H1 (cell line): ENCODE measurements around the gene MGLL. TPM values are rescaled to one million over a fixed set of nuclear protein-coding genes. Genes with fewer than 3 reads are reported as not detected.

Experiments
- RAD21 ChIP-seq, 2 experiments: IDR thresholded peaks in 1 of 2; conservative IDR thresholded peaks in 1 of 2; 2 replicates each; pipeline ENCODE4 v1.6.1; 2011; ENCODE audit warnings: low read depth in 2 of 2, low read length in 2 of 2, improper control_type of control experiment in 1 of 2, inconsistent platforms in 1 of 2, mild to moderate bottlenecking in 1 of 2, moderate library complexity in 1 of 2
- YY1 ChIP-seq: IDR thresholded peaks from 2 replicates; pipeline ENCODE4 v1.6.1; 2011; ENCODE audit warnings: low read depth, mild to moderate bottlenecking, low read length
- polyA plus RNA-seq, 7 experiments: library from polyadenylated mRNA; depleted of rRNA in 3 of 7; stranded (reverse) in 5 of 7; unstranded in 2 of 7; fragments of >200 nt in 5 of 7; fragments of 200-250 nt in 2 of 7; gene quantifications; 1 replicate in 5 of 7; 2 replicates in 1 of 7; 4 replicates in 1 of 7; pipeline versions ENCODE4 v1.2.1 to v1.2.3, GENCODE V29; 2011 to 2013; ENCODE audit warnings: missing spikeins in 2 of 7, mixed read lengths in 2 of 7
- total RNA-seq: library from RNA; stranded (reverse); fragmentation: NEBNext Ultra II Directional; extraction: Animal tissue kit (Norgen Biotek cat#: 25700); gene quantifications from 2 replicates; pipeline ENCODE4 v1.2.1, GENCODE V29; 2021
- TF ChIP-seq, protein P1 (sequence below): fragments of 300-600 bp; sonication (generic); IDR thresholded peaks from 2 replicates; pipeline ENCODE4 v1.7.1; 2012; ENCODE audit warnings: low read length, moderate library complexity, mild to moderate bottlenecking, inconsistent platforms; ENCODE audit not compliant: insufficient replicate concordance

Gene MGLL
- total and polyA plus RNA-seq, 2 of the 8 experiments (the other 6 are each of a cell fraction or from before 2014, with no cell fraction given) = 0.05 to 0.34 TPM

DNA sequence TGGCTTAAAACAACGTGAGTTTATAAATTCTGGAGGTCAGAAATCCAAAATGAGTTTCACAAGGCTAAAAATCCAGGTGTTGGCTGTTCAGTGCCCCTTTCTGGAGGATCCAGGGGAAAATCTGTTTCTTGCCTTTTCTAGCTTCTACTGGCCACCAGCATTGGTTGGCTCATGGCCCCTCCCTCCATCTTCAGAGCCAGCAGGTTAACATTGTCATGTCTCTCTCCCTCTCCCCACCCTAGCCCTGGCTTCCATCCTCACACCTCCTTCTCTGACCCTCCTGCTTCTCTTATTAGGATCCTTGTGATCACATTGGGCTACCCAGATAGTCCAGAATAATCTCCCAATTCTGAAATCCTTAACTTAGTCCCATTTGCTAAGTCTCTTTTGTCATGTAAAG is 32.9 kb upstream of the MGLL start (continued):
- TF ChIP-seq RAD21 (IDR thresholded peaks at IDR 0.05 in 1 of 2, conservative IDR thresholded peaks at IDR 0.05 in 1 of 2; ENCODE audit: low read depth in 2 of 2, low read length in 2 of 2) (no peak), YY1 (no peak)
- TF ChIP-seq, protein P1, sequence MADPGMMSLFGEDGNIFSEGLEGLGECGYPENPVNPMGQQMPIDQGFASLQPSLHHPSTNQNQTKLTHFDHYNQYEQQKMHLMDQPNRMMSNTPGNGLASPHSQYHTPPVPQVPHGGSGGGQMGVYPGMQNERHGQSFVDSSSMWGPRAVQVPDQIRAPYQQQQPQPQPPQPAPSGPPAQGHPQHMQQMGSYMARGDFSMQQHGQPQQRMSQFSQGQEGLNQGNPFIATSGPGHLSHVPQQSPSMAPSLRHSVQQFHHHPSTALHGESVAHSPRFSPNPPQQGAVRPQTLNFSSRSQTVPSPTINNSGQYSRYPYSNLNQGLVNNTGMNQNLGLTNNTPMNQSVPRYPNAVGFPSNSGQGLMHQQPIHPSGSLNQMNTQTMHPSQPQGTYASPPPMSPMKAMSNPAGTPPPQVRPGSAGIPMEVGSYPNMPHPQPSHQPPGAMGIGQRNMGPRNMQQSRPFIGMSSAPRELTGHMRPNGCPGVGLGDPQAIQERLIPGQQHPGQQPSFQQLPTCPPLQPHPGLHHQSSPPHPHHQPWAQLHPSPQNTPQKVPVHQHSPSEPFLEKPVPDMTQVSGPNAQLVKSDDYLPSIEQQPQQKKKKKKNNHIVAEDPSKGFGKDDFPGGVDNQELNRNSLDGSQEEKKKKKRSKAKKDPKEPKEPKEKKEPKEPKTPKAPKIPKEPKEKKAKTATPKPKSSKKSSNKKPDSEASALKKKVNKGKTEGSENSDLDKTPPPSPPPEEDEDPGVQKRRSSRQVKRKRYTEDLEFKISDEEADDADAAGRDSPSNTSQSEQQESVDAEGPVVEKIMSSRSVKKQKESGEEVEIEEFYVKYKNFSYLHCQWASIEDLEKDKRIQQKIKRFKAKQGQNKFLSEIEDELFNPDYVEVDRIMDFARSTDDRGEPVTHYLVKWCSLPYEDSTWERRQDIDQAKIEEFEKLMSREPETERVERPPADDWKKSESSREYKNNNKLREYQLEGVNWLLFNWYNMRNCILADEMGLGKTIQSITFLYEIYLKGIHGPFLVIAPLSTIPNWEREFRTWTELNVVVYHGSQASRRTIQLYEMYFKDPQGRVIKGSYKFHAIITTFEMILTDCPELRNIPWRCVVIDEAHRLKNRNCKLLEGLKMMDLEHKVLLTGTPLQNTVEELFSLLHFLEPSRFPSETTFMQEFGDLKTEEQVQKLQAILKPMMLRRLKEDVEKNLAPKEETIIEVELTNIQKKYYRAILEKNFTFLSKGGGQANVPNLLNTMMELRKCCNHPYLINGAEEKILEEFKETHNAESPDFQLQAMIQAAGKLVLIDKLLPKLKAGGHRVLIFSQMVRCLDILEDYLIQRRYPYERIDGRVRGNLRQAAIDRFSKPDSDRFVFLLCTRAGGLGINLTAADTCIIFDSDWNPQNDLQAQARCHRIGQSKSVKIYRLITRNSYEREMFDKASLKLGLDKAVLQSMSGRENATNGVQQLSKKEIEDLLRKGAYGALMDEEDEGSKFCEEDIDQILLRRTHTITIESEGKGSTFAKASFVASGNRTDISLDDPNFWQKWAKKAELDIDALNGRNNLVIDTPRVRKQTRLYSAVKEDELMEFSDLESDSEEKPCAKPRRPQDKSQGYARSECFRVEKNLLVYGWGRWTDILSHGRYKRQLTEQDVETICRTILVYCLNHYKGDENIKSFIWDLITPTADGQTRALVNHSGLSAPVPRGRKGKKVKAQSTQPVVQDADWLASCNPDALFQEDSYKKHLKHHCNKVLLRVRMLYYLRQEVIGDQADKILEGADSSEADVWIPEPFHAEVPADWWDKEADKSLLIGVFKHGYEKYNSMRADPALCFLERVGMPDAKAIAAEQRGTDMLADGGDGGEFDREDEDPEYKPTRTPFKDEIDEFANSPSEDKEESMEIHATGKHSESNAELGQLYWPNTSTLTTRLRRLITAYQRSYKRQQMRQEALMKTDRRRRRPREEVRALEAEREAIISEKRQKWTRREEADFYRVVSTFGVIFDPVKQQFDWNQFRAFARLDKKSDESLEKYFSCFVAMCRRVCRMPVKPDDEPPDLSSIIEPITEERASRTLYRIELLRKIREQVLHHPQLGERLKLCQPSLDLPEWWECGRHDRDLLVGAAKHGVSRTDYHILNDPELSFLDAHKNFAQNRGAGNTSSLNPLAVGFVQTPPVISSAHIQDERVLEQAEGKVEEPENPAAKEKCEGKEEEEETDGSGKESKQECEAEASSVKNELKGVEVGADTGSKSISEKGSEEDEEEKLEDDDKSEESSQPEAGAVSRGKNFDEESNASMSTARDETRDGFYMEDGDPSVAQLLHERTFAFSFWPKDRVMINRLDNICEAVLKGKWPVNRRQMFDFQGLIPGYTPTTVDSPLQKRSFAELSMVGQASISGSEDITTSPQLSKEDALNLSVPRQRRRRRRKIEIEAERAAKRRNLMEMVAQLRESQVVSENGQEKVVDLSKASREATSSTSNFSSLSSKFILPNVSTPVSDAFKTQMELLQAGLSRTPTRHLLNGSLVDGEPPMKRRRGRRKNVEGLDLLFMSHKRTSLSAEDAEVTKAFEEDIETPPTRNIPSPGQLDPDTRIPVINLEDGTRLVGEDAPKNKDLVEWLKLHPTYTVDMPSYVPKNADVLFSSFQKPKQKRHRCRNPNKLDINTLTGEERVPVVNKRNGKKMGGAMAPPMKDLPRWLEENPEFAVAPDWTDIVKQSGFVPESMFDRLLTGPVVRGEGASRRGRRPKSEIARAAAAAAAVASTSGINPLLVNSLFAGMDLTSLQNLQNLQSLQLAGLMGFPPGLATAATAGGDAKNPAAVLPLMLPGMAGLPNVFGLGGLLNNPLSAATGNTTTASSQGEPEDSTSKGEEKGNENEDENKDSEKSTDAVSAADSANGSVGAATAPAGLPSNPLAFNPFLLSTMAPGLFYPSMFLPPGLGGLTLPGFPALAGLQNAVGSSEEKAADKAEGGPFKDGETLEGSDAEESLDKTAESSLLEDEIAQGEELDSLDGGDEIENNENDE = no peak
